Body of pancreas (tissue), 4 donors: Measurements from ENCODE around the gene GNG14. TPM values are rescaled to one million over a fixed set of nuclear protein-coding genes. Genes with fewer than 3 reads are reported as not detected.

Experiments used
- ATAC-seq: fragments of 150-250 bp; one replicate; pipeline ENCODE4 v1.9.1; 2016
- DNase-seq, 4 donors: peaks; one replicate each; pipeline ENCODE4 v3.0.0-alpha.2; 2019
- H3K27ac ChIP-seq, 4 donors: fragments of 200-600 bp; sonication (generic); 1 replicate in 3 of 4; 2 replicates in 1 of 4; pipeline versions ENCODE4 v1.5.1 to v1.6.1; 2016 to 2019; ENCODE audit warnings: mild to moderate bottlenecking in 1 of 4, mixed read lengths in 1 of 4, moderate library complexity in 1 of 4
- H3K27me3 ChIP-seq, 2 donors: fragments of 200-600 bp; sonication (generic); one replicate each; pipeline ENCODE4 v1.6.0; 2016; ENCODE audit warnings: mild to moderate bottlenecking in 1 of 2
- H3K36me3 ChIP-seq, 2 donors: fragments of 200-600 bp; sonication (generic); replicated peaks in 1 of 2; 2 replicates each; pipeline ENCODE4 v1.5.1; 2016; ENCODE audit warnings: low read depth in 2 of 2; ENCODE audit not compliant: insufficient read depth in 1 of 2
- H3K4me1 ChIP-seq: fragments of 200-600 bp; sonication (generic); one replicate; pipeline ENCODE4 v1.6.0; 2016
- H3K4me3 ChIP-seq, 2 donors: fragments of 200-600 bp; sonication (generic); 1 replicate in 1 of 2; 2 replicates in 1 of 2; pipeline ENCODE4 v1.5.1; 2016 to 2019
- H3K9me3 ChIP-seq, 3 donors: fragments of 200-600 bp; sonication (generic); 1 replicate in 2 of 3; 2 replicates in 1 of 3; pipeline ENCODE4 v1.5.1; 2016
- POLR2A ChIP-seq, 3 donors: fragments of 450-650 bp; IDR thresholded peaks; one replicate each; pipeline ENCODE4 v1.6.1; 2016; ENCODE audit warnings: antibody characterized with exemption in 3 of 3, mild to moderate bottlenecking in 2 of 3
- WGBS, 2 donors: methylation state at CpG; one replicate each; pipeline ENCODE4 v1.1.5; 2017; 5-methylcytosine and 5-hydroxymethylcytosine counted together
- intact Hi-C: fragments of 100-400 bp; cut with DNase I; formaldehyde crosslinking; loops from one replicate; pipeline ENCODE4 v1.15.1; 2023
- total RNA-seq, 2 donors: library from RNA; depleted of rRNA; stranded (reverse); fragments of >200 nt; gene quantifications; one replicate each; pipeline ENCODE4 v1.1.0, GENCODE V29; 2016
- TF ChIP-seq, protein P1 (sequence below), 7 experiments: fragments of 450-650 bp in 4 of 7; fragments of 200-600 bp in 3 of 7; sonication (generic) in 3 of 7; IDR thresholded peaks; one replicate each; pipeline ENCODE4 v1.5.1; 2016 to 2019; ENCODE audit warnings: antibody characterized with exemption in 7 of 7

Gene GNG14
- total RNA-seq, 2 donors from 2014 or later: not detected

DNA sequence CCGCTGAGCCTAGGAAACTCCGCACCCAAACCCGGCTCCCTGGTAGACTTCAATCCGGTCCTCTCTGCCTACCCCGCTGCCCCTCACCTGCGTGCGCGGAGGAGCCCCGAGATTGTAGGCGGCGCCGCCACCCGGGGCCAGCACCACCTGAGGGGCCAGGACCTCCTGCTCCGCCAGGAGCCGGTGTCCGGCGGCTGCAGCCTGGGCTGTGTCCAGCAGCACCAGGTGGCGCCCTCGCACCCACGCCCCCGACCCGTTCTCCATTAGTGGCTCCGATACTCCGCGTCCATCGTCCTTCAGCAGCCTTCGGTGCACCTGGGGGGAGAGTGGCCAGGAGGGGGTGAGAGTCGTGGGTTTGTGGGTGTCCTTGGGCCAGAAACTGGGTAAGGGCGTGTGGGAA lies 39.7 kb upstream of the GNG14 start:
- TF ChIP-seq, protein P1, sequence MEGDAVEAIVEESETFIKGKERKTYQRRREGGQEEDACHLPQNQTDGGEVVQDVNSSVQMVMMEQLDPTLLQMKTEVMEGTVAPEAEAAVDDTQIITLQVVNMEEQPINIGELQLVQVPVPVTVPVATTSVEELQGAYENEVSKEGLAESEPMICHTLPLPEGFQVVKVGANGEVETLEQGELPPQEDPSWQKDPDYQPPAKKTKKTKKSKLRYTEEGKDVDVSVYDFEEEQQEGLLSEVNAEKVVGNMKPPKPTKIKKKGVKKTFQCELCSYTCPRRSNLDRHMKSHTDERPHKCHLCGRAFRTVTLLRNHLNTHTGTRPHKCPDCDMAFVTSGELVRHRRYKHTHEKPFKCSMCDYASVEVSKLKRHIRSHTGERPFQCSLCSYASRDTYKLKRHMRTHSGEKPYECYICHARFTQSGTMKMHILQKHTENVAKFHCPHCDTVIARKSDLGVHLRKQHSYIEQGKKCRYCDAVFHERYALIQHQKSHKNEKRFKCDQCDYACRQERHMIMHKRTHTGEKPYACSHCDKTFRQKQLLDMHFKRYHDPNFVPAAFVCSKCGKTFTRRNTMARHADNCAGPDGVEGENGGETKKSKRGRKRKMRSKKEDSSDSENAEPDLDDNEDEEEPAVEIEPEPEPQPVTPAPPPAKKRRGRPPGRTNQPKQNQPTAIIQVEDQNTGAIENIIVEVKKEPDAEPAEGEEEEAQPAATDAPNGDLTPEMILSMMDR (IDR thresholded peaks at IDR 0.05): peak in 4 of 7 experiments; percentile 30 to 48 (median 36)
- TF ChIP-seq POLR2A (IDR thresholded peaks at IDR 0.05): no peak
- no peak overlapping the region for H3K27ac ChIP-seq
- no peak overlapping the region for H3K4me3 ChIP-seq
- intact Hi-C loops: no loop called here
- H3K27me3 ChIP-seq: no peaks in the 10 kb centered on the region
- H3K36me3 ChIP-seq: no peaks in the 10 kb centered on the region
- no peaks in the 10 kb centered on the region for H3K9me3 ChIP-seq
- peak; percentile 26 to 62 (median 42) for DNase-seq
- WGBS, 2 donors: 15 to 30% methylated on average over 12 to 28 of the region's 29 CpGs
- peak; percentile 50 for ATAC-seq
- peaks cover 18% of the 10 kb centered on the region for H3K4me1 ChIP-seq

DNA sequence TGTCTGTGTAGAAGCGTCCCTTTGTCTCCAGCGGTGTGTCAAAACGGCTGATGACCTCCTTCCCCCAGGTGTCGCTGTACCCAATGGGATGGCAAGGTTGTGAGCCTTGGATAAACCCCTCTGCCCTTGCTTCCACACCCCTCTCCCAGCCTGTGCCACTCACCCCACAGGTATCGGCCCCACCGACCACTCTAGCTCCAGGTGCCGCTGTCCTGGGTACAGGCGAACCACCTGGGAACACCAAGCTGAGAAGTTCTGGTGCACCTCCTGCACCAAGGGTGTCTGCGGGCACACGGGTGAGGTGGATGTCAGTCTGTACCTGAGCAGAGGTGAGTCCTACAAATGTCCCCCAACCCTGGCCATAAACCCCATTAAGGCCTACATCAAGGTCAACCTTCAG lies 37.9 kb upstream of the GNG14 start:
- H3K4me1 ChIP-seq: peaks cover 18% of the 10 kb centered on the region
- ATAC-seq (no peak), DNase-seq (no peak)
- H3K4me3 ChIP-seq: no peak overlapping the region
- no peaks in the 10 kb centered on the region for H3K27me3 ChIP-seq
- H3K27ac ChIP-seq: no peak overlapping the region
- WGBS, 2 donors: 89 to 91% methylated on average over 10 of the region's 10 CpGs
- no peaks in the 10 kb centered on the region for H3K9me3 ChIP-seq
- intact Hi-C loops: no loop called here
- TF ChIP-seq, protein P1 (IDR thresholded peaks at IDR 0.05): no peak
- no peak for TF ChIP-seq POLR2A (IDR thresholded peaks at IDR 0.05)
- no peaks in the 10 kb centered on the region for H3K36me3 ChIP-seq

DNA sequence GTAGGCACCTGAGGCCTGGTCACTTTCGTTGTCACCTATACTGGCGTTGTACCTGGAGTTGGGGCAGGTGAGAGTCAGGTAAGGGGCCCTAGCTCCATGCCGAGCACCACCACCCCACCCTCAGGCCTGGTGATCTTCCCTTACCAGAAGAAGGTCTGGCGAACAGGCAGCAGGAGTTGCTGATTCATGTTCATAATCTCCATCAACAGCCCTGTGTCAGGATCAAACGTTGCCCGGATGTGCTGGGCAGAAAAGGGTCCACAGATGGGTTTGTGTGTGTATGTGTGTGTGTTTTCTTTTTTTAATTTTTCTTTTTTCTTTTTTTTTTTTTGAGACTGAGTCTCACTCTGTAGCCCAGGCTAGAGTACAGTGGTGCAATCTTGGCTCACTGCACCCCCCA lies 35.6 kb upstream of the GNG14 start:
- peaks cover 0 to 2% of the 10 kb centered on the region in 2 donors for H3K36me3 ChIP-seq

DNA sequence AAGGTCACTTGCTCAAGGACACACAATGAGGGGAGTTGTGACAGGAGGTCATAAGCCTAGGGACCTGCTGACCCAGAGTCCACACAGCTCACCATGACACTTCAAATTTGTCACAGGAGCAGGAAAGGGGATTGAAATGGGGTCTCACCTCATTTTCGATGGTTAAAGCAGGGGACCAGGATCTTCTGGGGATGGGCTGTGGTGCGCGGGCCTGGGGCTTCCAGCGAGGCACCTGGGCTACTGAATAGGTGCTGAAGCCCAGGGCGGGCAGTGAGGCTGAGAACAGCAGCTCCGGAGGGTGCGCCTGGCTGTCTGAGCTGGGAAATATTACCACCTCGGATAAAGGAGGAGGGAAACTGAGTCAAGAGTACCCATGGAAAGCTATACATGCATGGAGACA lies 32.3 kb upstream of the GNG14 start:
- Histone ChIP-seq H3K9me3 (no peaks in the 10 kb centered on the region), H3K36me3 (peaks cover 0 to 6% of the 10 kb centered on the region in 2 donors), H3K4me3 (no peak overlapping the region), H3K27ac (no peak overlapping the region), H3K4me1 (no peaks in the 10 kb centered on the region), H3K27me3 (no peaks in the 10 kb centered on the region)
- DNase-seq: no peak
- WGBS, 2 donors: 89 to 90% methylated on average over 8 of the region's 8 CpGs
- ATAC-seq: no peak
- TF ChIP-seq, protein P1 (IDR thresholded peaks at IDR 0.05): no peak
- TF ChIP-seq POLR2A (IDR thresholded peaks at IDR 0.05): no peak
- intact Hi-C loops: no loop called here

More for the DNA sequence above, 35.6 kb upstream of the GNG14 start:
- Histone ChIP-seq H3K4me3 (no peak overlapping the region), H3K9me3 (no peaks in the 10 kb centered on the region), H3K27me3 (no peaks in the 10 kb centered on the region), H3K4me1 (peaks cover 16% of the 10 kb centered on the region), H3K27ac (no peak overlapping the region)
- intact Hi-C loops: no loop called here
- no peak for DNase-seq
- no peak for ATAC-seq
- 86 to 94% methylated on average over 4 to 6 of the region's 6 CpGs for WGBS, 2 donors
- TF ChIP-seq POLR2A (IDR thresholded peaks at IDR 0.05): no peak
- TF ChIP-seq, protein P1 (IDR thresholded peaks at IDR 0.05): no peak

DNA sequence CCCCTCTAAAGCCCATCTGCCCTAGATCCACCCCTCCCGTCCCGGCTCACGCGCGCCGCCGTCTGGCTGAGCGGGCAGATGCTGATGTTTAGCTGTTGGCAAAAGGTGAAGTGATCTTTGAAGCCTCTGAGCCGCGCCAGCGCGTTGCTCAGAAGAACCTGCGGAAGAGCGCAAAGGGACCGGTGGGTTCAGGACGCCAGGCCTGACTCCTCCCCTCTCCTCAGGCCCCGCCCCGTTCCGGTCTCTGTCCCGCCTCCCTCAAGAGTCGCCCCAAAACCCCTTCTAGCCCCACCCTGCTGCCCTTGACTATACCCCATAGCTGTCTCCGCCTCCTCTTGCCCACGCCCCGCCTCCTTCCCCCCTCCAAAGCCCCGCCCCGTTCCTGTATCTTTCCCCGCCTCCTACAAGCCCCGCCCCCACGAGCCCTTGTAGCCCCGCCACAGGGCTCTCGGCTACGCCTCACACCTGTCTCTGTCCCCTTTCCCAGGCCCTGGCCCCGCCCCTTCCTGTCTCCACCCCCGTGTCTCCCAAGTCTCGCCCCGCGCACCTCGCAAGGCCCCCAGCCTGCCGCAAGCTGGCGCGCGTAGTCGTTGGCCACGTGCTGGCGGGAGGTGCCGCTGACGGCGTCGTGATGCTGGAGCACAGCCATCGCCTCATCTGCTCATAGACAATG lies 30.8 kb upstream of the GNG14 start:
- Histone ChIP-seq H3K27me3 (no peaks in the 10 kb centered on the region), H3K4me3 (no peak overlapping the region), H3K27ac (no peak overlapping the region), H3K36me3 (peaks cover 0 to 12% of the 10 kb centered on the region in 2 donors), H3K4me1 (no peaks in the 10 kb centered on the region), H3K9me3 (no peaks in the 10 kb centered on the region)
- DNase-seq (peak in 3 of 4 donors; percentile 50 to 59 (median 50)), ATAC-seq (peak; percentile 53)
- WGBS, 2 donors: 69 to 75% methylated on average over 43 to 47 of the region's 50 CpGs
- TF ChIP-seq POLR2A (IDR thresholded peaks at IDR 0.05): no peak
- intact Hi-C loops: no loop called here
